Measurements from ENCODE around the gene OAS3. TPM values are rescaled to one million over a fixed set of nuclear protein-coding genes. Genes with fewer than 3 reads are reported as not detected.

The OAS3 gene
- total RNA-seq, 1 experiment from 2014 or later: 29.5 TPM

GRCh38 chr12:112944024-112944690 is 5.9 kb downstream of the OAS3 start:
- ChIA-PET CTCF (no interaction called here), POLR2A (no interaction called here), RAD21 (ENCODE audit: low non-redundant PET in 1 of 2, low total read pairs in 2 of 2, uncharacterized antibody in 2 of 2, unreplicated experiment in 2 of 2) (no interaction called here)
- DNase-seq (ENCODE audit: low read depth, low spot score) (no peak), ATAC-seq (no peak)
- Histone ChIP-seq H3K27me3 (ENCODE audit: insufficient read depth, low read length) (no peaks in the 10 kb centered on the region), H3K4me2 (ENCODE audit: low read length) (no peak overlapping the region), H3K4me1 (ENCODE audit: control insufficient read depth in 1 of 2, insufficient read depth in 2 of 2, low read length in 2 of 2) (peaks cover 1 to 2% of the 10 kb centered on the region in 2 experiments; a peak in 2 of 4 replicates), H3K9me3 (ENCODE audit: control insufficient read depth in 1 of 2, insufficient read depth in 1 of 2, low read depth in 1 of 2, low read length in 2 of 2) (no peaks in the 10 kb centered on the region), H3K9me2 (ENCODE audit: insufficient read depth) (no peaks in the 10 kb centered on the region), H4K20me1 (ENCODE audit: insufficient read depth) (no peaks in the 10 kb centered on the region), H3K9ac (ENCODE audit: low read length) (no peak overlapping the region), H2AFZ (ENCODE audit: low read depth, low read length, poor library complexity, severe bottlenecking) (no peak overlapping the region), H3K4me3 (replicated peaks in 1 of 2; ENCODE audit: low read depth in 1 of 2, low read length in 2 of 2) (no peak overlapping the region), H3K27ac (ENCODE audit: low read depth, low read length) (no peak overlapping the region), H3K36me3 (ENCODE audit: control insufficient read depth in 1 of 2, insufficient read depth in 2 of 2, low read length in 2 of 2) (peaks cover 0 to 3% of the 10 kb centered on the region in 2 experiments; a peak in 2 of 4 replicates), H3K79me2 (ENCODE audit: insufficient read depth, low read length) (no peaks in the 10 kb centered on the region; the same call in 1 of the 2 replicates)
- intact Hi-C loops (cut with micrococcal nuclease): no loop called here
- TF ChIP-seq SP1 (IDR thresholded peaks at IDR 0.05; ENCODE audit: low read depth) (no peak), REST (IDR thresholded peaks at IDR 0.05; ENCODE audit: low read depth) (no peak), MAX (IDR thresholded peaks at IDR 0.05) (no peak), YY1 (IDR thresholded peaks at IDR 0.05; ENCODE audit: extremely low read depth, insufficient replicate concordance, low read depth, low read length) (no peak), EZH2 (IDR thresholded peaks at IDR 0.05) (no peak), TCF7L2 (IDR thresholded peaks at IDR 0.05; ENCODE audit: borderline replicate concordance, extremely low read depth, insufficient read depth, insufficient read length) (no peak), CEBPB (IDR thresholded peaks at IDR 0.05; ENCODE audit: low read depth) (no peak), CBX3 (IDR thresholded peaks at IDR 0.05; ENCODE audit: low read depth) (no peak), RAD21 (IDR thresholded peaks at IDR 0.05; ENCODE audit: low read depth) (no peak)
- BruUV-seq (replicated peaks): no TSS peak
